Frontal cortex (tissue), 4 donors: Measurements from ENCODE around the gene PGD. TPM values are rescaled to one million over a fixed set of nuclear protein-coding genes. Genes with fewer than 3 reads are reported as not detected.
A peak's percentile ranks its signal among the peaks of the same experiment; 100 is the strongest.
"Not testable (repeated sequence)": the region's sequence is repeated elsewhere in the genome, so short reads cannot be mapped to it uniquely, and the experiment has no call there.

ENCODE experiments used
- DNase-seq, 2 donors: peaks; one replicate each; pipeline ENCODE4 v3.0.0; 2012; ENCODE audit warnings: low spot score in 2 of 2
- FAIRE-seq: peaks from 2 replicates; lab custom pipeline; 2012; peaks lifted over from hg19 to GRCh38; lab: Jason Lieb, UNC
- total RNA-seq: library from RNA; depleted of rRNA; stranded (reverse); fragments of >200 nt; gene quantifications from one replicate; pipeline ENCODE4 v1.2.3, GENCODE V29; 2014
- donor health status: control.
- donor health status: control.
- donor health status: control.

Gene PGD
- total RNA-seq, 1 donor from 2014 or later, result 106 TPM

- FAIRE-seq, result no peak
- DNase-seq, result no peak
Measured at GRCh38 chr1:10432910-10433700, 34.2 kb downstream of the PGD start.

DNA sequence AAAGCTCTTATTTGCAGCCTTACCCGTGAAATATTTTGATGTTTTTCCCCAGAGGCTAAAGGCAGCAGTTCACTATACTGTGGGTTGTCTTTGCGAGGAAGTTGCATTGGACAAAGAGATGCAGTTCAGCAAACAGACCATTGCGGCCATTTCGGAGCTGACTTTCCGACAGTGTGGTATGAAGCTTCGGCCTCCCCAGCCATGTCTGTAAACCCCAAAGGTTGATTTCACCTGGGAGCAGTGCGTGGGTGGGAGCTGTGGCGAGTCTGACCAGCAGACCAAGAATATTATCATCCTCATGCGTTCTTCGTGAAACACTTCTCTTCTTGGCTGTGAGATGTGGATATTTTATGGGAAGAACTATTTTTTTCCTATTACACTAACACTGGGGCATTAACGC, 34.9 kb downstream of the PGD start:
- no peak for DNase-seq
- FAIRE-seq, result no peak

DNA sequence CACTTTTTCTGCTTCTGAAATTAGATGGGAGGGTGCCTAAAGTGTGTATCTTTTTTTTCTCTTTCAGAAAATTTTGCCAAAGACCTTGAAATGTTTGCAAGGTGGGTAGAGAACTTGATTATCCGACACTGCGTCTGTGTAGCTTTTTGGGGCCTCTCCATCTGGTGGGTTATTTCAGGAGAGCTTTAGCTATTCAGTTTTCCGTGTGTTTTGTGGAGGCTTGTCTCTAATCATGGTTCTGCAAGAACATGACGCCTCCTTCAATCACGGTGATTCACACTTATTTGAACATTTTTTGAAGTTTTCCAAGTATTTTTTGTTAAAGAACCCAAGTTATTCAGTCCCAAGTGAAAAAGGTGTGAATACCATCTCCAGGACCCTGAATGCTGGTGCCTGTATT, 35.7 kb downstream of the PGD start:
- DNase-seq (no peak), FAIRE-seq (no peak)

- FAIRE-seq, result no peak
- no peak for DNase-seq
Measured at GRCh38 chr1:10437052-10437451, 38.2 kb downstream of the PGD start.

GRCh38 chr1:10438677-10439163, 39.9 kb downstream of the PGD start:
- DNase-seq, result no peak
- no peak for FAIRE-seq

- no peak for FAIRE-seq
- DNase-seq, result no peak
Measured at GRCh38 chr1:10440305-10440704, 41.4 kb downstream of the PGD start.

DNA sequence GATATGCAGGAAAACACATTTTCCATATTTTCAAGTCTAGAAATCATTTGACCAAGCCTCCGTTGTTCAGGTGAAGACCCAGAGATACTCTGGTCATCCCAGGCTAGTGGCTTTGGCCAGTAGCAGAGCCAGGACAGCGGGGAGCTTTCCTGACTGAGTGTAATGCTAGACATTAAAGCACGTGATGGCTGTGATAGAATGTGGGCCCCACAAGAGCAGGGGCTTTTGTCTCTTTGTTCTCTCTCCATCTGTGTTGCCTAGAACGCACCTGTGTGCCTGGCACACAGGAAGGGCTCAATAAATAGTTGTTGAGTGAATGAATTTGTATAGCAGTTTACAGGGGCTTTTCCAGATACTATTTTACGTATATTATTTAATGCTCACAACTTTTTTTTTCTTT, 41.9 kb downstream of the PGD start:
- no peak for FAIRE-seq
- DNase-seq, result no peak

- DNase-seq (no peak), FAIRE-seq (no peak)
Measured at GRCh38 chr1:10444248-10444647, 45.4 kb downstream of the PGD start.

- FAIRE-seq (no peak), DNase-seq (no peak)
Measured at GRCh38 chr1:10444795-10445397, 46.0 kb downstream of the PGD start.

GRCh38 chr1:10446790-10447422, 48.0 kb downstream of the PGD start:
- DNase-seq (no peak), FAIRE-seq (no peak)

- FAIRE-seq, result no peak
- DNase-seq, result peak in 1 of 2 donors; percentile 38
Measured at GRCh38 chr1:10449751-10450150, 50.9 kb downstream of the PGD start, which contains the start of gene CORT. Gene CORT, plus strand, starts transcription at chr1:10450031. Its CDS starts 193 bp downstream, at chr1:10450224.

DNA sequence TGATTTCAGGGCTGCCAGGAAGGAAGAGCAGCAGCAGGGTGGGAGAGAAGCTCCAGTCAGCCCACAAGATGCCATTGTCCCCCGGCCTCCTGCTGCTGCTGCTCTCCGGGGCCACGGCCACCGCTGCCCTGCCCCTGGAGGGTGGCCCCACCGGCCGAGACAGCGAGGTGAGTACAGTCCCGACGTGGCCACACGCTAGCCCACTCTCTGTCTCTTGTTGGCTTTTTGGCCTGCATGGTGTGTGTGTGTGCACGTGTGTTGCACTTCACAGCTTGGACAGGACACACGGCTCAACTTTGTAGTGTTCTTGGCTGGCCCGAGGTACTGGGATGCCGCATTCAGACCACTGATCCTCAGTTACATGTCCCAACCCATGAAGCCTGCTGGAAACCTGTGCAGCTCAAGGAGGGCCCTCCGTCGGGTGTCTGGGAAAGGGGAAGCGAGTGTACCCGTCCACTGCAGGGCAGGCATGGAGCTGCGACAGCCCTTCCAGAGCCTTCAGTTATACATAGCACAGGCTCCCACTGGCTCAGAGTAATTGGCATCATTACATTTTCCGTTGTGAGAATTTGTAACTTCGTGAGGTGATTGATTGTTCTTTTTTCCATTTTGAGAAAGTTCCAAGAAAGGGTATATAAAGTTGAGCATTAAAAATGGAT, 51.4 kb downstream of the PGD start:
- FAIRE-seq (no peak), DNase-seq (no peak)

DNA sequence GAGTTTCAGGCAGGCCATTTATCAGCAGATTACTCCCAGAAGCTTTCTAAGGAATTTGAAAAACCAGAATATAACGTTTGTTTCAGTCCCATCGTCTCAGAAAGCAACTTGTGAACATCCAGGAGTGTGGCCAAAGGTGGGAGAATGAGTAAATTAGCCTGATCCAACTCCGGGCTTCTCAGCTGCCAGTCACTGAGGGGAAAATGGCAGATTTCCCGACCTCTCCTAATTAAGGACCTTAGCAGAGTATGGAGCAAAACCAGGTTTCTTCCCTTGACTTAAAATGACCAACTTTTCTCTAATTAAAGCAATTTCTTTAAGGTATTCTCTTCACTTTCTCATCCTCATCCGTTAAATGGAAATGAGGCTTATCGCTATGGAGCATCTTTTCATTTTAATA, 52.0 kb downstream of the PGD start:
- no peak for DNase-seq
- FAIRE-seq, result no peak

DNA sequence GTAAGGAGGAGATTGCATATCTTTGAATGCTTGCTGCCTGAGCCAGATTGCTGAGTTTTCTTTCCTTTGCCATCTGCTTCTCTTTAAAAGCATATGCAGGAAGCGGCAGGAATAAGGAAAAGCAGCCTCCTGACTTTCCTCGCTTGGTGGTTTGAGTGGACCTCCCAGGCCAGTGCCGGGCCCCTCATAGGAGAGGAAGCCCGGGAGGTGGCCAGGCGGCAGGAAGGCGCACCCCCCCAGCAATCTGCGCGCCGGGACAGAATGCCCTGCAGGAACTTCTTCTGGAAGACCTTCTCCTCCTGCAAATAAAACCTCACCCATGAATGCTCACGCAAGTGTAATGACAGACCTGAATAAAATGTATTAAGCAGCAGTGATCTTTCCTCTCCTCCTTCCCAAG, 52.4 kb downstream of the PGD start:
- no peak for DNase-seq
- FAIRE-seq, result no peak

DNA sequence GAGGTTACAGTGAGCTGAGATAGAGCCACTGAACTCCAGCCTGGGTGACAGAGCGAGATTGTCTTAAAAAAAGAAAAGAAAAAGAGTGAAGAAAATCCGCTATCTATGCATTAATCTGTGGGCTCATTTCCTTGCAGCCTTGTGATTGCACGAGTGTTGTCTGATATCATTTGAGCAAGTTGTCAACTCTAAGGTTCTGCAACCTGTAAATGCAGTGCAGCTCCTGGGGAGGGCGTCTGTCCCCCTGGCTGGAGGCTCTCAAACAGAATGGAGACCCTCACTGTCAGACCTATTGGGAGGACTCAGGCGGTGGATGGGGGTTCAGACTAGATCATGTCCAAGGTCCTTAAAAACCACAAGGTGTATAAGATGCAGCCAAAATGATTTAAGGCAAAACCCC, 57.2 kb downstream of the PGD start:
- FAIRE-seq, result no peak
- DNase-seq, result no peak

- FAIRE-seq, result no peak
- no peak for DNase-seq
Measured at GRCh38 chr1:10456661-10457060, 57.8 kb downstream of the PGD start.

- not testable (repeated sequence) for FAIRE-seq, DNase-seq
Measured at GRCh38 chr1:10457462-10457861, 58.6 kb downstream of the PGD start.

GRCh38 chr1:10457875-10458274, 59.0 kb downstream of the PGD start:
- DNase-seq (no peak), FAIRE-seq (no peak)

DNA sequence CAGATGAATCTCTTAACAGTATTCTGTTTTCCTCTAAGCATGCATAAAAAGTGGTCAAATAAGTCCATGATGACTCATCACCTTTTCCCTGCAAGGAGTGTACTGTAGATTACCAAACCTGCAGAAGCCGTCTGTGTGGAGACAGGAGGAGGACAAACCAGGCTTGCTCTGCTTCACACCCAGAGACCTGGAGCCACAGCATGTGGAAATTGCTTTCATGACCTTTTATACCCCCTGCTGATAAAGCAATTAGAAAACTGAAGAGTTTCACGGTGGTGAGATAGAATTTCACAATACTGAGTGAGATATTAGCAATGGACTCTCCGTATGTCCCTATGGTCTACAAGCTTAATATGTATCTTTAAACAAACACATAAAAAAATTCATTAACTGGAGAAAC, 60.3 kb downstream of the PGD start:
- no peak for FAIRE-seq
- no peak for DNase-seq

- DNase-seq (no peak), FAIRE-seq (no peak)
Measured at GRCh38 chr1:10467078-10467477, 68.2 kb downstream of the PGD start.
